Breast epithelium (tissue), 4 donors: ENCODE results near the gene FAM89B. TPM values are rescaled to one million over a fixed set of nuclear protein-coding genes. Genes with fewer than 3 reads are reported as not detected.
"Not testable (repeated sequence)": the region's sequence is repeated elsewhere in the genome, so short reads cannot be mapped to it uniquely, and the experiment has no call there.

Experiments
- DNase-seq, 2 donors: peaks; one replicate each; pipeline ENCODE4 v3.0.0-alpha.2; 2019; ENCODE audit warnings: low spot score in 2 of 2
- H3K27ac ChIP-seq, 2 donors: fragments of 200-600 bp; sonication (generic) in 1 of 2; one replicate each; pipeline ENCODE4 v1.5.1; 2016 to 2019; ENCODE audit warnings: mild to moderate bottlenecking in 1 of 2
- H3K27me3 ChIP-seq, 2 donors: fragments of 200-600 bp; sonication (generic) in 1 of 2; one replicate each; pipeline versions ENCODE4 v1.5.1 to v1.6.0; 2017 to 2019; ENCODE audit warnings: control low read depth in 1 of 2, mild to moderate bottlenecking in 1 of 2
- H3K36me3 ChIP-seq: fragments of 200-600 bp; one replicate; pipeline ENCODE4 v1.5.1; 2019
- H3K4me1 ChIP-seq, 2 donors: fragments of 200-600 bp; sonication (generic); one replicate each; pipeline ENCODE4 v1.5.1; 2016 to 2019; ENCODE audit warnings: control low read depth in 1 of 2
- H3K4me3 ChIP-seq, 3 donors: fragments of 200-600 bp; sonication (generic); 1 replicate in 2 of 3; 2 replicates in 1 of 3; pipeline ENCODE4 v1.5.1; 2016 to 2019; ENCODE audit warnings: mild to moderate bottlenecking in 3 of 3, moderate library complexity in 2 of 3
- H3K9me3 ChIP-seq, 2 donors: fragments of 200-600 bp; sonication (generic) in 1 of 2; one replicate each; pipeline ENCODE4 v1.5.1; 2016 to 2019; ENCODE audit warnings: control low read depth in 1 of 2
- CTCF ChIP-seq, 3 donors: fragments of 450-650 bp; IDR thresholded peaks; one replicate each; pipeline ENCODE4 v1.5.1; 2016 to 2017; ENCODE audit warnings: antibody characterized with exemption in 3 of 3, mild to moderate bottlenecking in 3 of 3, moderate library complexity in 3 of 3
- POLR2A ChIP-seq: fragments of 450-650 bp; IDR thresholded peaks from one replicate; pipeline ENCODE4 v1.6.1; 2016; ENCODE audit warnings: antibody characterized with exemption, mild to moderate bottlenecking, moderate library complexity
- POLR2AphosphoS5 ChIP-seq, 3 donors: sonication (generic); formaldehyde crosslinking; IDR thresholded peaks; one replicate each; pipeline ENCODE4 v1.6.1; 2017; ENCODE audit warnings: antibody characterized with exemption in 3 of 3
- intact Hi-C: fragments of 100-400 bp; cut with DNase I; formaldehyde crosslinking; loops from one replicate; pipeline ENCODE4 v1.15.1; 2023; ENCODE audit warnings: low total_unique reads
- total RNA-seq, 3 donors: library from RNA; depleted of rRNA; stranded (reverse); fragments of >200 nt; gene quantifications; one replicate each; pipeline ENCODE4 v1.1.0, GENCODE V29; 2016

FAM89B gene
- total RNA-seq: 10 to 100 TPM; 37.4 to 51.4 (median 40.8) TPM

- intact Hi-C loops: no loop called here
- peak; percentile 86 to 89 for DNase-seq
- H3K27ac ChIP-seq: peak within 1 kb of the TSS; percentile 96 to 97
- TF ChIP-seq CTCF (IDR thresholded peaks at IDR 0.05): no peak
- peak in 1 of 3 donors; percentile 23 for TF ChIP-seq POLR2AphosphoS5 (IDR thresholded peaks at IDR 0.05)
- no peaks in the 10 kb centered on the region for H3K36me3 ChIP-seq
- peak within 1 kb of the TSS; percentile 60 to 91 (median 75) for H3K4me3 ChIP-seq
- H3K27me3 ChIP-seq: no peaks in the 10 kb centered on the region
- peaks cover 44 to 48% of the 10 kb centered on the region in 2 donors for H3K4me1 ChIP-seq
- H3K9me3 ChIP-seq: no peaks in the 10 kb centered on the region
These were observed at the start of gene FAM89B for GRCh38 chr11:65572356-65573051. FAM89B (plus strand) TSS chr11:65572538; CDS start chr11:65572670, 132 bp downstream.

- H3K27me3 ChIP-seq, H3K4me3 ChIP-seq, DNase-seq, H3K36me3 ChIP-seq, intact Hi-C loops, H3K27ac ChIP-seq, H3K9me3 ChIP-seq: not testable (repeated sequence)
- H3K4me1 ChIP-seq: peaks cover 5 to 13% of the 10 kb centered on the region in 2 donors
These were observed 49.4 kb upstream of the FAM89B start for GRCh38 chr11:65522718-65523630.

GRCh38 chr11:65523631-65523968 is 48.7 kb upstream of the FAM89B start:
- DNase-seq, H3K9me3 ChIP-seq, H3K27me3 ChIP-seq, H3K36me3 ChIP-seq, intact Hi-C loops, H3K4me3 ChIP-seq: not testable (repeated sequence)
- Histone ChIP-seq H3K4me1 (peaks cover 5 to 13% of the 10 kb centered on the region in 2 donors), H3K27ac (peak overlapping the region in 1 of 2 donors; percentile 73)

- TF ChIP-seq CTCF (IDR thresholded peaks at IDR 0.05): no peak
- TF ChIP-seq POLR2A: no peak
- intact Hi-C loops: no loop called here
- Histone ChIP-seq H3K9me3 (no peaks in the 10 kb centered on the region), H3K27me3 (no peaks in the 10 kb centered on the region), H3K36me3 (no peaks in the 10 kb centered on the region), H3K4me3 (peak overlapping the region; percentile 17 to 98 (median 92)), H3K4me1 (peaks cover 5 to 13% of the 10 kb centered on the region in 2 donors), H3K27ac (peak overlapping the region; percentile 73 to 95)
- DNase-seq: no peak
These were observed 48.2 kb upstream of the FAM89B start for GRCh38 chr11:65524014-65524740.

GRCh38 chr11:65524741-65525545 is 47.4 kb upstream of the FAM89B start, which contains the start of gene SCYL1:
SCYL1 (plus strand) TSS chr11:65525083; CDS start chr11:65525154, 71 bp downstream.
- peak within 1 kb of the TSS; percentile 92 to 99 (median 98) for H3K4me3 ChIP-seq
- no peaks in the 10 kb centered on the region for H3K9me3 ChIP-seq
- H3K27ac ChIP-seq: peak within 1 kb of the TSS; percentile 90 to 95
- H3K4me1 ChIP-seq: peaks cover 5 to 13% of the 10 kb centered on the region in 2 donors
- intact Hi-C loops: no loop called here
- no peak for TF ChIP-seq POLR2A
- no peak for TF ChIP-seq CTCF (IDR thresholded peaks at IDR 0.05)
- peak in 2 of 3 donors; percentile 65 to 72 for TF ChIP-seq POLR2AphosphoS5 (IDR thresholded peaks at IDR 0.05)
- DNase-seq: peak; percentile 68 to 82
- H3K27me3 ChIP-seq: no peaks in the 10 kb centered on the region
- no peaks in the 10 kb centered on the region for H3K36me3 ChIP-seq
